HG03280 (cell line): ENCODE measurements around the gene CYYR1.

Experiments
- ATAC-seq: cut with Tn5 transposase; IDR thresholded peaks from one replicate; pipeline ENCODE4 v1.9.1; 2021; ENCODE audit warnings: mild to moderate bottlenecking, moderate library complexity; ENCODE audit not compliant: unreplicated experiment

Gene CYYR1

DNA sequence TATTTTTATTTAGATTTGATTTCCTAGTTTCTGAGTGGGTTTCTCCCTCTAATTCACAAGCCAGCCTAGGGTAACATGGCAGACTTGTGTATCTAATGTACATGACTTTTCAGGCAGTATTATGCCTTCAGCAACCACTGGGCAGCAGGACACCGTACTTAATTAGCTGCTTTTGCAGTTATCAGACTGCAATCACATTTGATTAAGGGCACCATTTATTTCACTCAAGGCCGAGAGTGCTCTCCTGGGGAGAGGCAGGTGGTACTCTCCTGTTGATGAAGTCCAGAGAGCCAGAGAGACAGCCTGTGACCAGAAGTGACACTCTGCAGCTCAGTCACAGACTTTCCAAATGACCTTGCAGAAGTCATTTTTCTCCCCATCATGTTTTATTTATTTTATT lies 18.7 kb downstream of the CYYR1 start:
- no peak for ATAC-seq

DNA sequence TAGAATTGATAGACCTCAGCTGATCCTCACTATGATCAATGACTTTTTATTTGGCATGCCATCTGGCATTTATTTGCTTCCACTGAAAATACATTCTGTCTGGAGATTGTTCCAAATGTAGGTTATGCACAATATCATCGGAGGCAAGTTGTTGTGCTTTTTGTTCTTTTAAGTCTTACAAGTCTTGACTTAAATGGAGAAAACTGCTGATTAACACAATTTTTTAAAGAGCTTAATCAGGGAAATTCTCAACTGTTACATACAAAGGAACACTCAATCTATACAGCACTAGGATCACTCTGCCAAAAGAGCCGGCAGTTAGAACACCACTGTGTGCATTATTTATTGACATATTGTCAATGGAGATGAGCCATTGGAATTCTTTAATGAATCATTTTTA lies 19.2 kb downstream of the CYYR1 start:
- ATAC-seq: no peak

DNA sequence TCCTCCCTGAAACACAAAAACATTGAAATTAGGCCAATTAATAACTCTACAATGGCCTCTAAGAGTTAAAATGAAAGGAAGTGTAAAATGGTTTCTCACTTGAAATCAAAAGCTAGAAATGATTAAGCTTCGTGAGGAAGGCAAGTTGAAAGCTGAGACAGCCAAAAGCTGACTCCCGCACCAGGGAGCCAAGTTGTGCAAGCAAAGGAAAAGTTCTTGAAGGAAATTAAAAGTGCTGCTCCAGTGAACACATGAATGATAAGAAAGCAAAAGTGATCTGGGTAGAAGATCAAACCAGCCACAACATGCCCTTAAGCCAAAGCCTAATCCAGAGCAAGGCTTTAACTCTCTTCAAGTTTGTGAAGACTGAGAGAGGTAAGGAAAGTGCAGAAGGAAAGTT lies 22.8 kb downstream of the CYYR1 start:
- ATAC-seq: no peak

DNA sequence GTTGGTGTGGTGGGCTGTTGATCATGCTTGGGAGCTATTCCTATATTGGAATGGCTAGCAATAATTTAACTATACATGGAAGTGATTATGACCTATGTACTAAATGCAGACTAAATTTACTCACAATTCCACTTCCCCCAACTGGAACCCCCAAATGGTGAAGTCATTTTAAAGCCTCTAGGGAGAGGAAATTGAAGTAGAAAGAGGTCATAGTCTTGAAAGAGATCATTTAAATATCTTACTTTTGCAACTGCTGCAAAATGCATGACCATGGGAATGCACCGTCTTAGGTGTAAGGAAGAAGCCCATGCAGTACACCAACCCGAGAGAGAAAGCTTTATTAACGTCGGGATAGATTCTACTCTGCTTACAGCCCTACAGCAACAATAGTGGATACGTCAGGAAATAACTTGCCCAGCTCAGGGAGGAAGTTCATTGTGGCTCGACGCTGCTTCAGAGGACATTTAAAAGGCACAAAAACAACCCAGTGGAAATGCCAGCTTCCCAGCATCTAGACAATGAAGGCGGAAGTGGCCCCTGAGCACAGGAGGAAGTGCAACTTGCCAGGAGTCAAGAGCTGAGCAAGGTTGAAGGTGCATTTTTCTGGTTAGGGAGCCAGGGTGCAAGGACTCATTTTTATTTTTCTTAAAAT lies 26.5 kb downstream of the CYYR1 start:
- no peak for ATAC-seq

DNA sequence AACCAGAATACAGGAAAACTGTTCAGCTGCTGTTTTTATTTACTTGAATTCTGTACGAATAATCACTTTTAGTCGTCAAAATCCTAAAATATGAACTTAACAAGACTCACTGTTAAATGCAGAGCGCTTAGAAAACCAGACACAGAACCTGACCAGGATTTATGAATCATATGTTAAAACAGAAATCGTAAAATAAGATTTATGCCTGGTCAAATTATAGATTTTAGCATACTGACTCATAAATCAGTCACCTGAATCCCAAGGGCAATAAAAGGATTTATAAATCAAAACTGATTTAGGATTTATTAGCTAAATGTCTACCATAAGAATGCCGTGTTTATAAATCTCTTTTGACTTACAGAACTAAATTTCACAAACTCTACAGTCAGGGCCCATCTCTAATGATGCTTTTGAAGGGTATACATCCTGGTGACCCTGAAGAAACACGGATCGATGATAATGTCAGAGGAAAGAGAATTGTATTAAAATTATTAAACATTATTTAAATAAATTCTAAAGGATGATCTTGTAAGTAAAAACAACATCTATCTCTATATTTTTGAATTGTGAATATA lies 28.8 kb downstream of the CYYR1 start:
- no peak for ATAC-seq

DNA sequence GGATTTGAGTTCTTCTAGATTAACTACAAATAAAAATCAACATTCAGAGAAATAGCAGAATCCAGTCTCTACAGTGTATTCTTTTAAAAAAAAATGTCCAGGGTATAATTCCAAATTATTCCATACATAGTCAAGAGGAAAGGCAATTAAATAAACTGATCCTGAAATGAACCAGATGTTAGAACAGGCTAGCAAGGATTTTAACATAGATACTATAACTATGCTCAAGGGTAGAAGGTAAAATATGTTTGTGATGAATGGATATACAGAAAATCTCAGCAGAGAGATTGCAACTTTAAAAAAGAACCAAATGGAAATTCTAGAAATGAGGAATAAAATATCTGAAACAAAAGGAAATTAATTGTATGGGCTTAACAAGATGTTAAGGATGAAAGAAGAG lies 32.4 kb downstream of the CYYR1 start:
- no peak for ATAC-seq

DNA sequence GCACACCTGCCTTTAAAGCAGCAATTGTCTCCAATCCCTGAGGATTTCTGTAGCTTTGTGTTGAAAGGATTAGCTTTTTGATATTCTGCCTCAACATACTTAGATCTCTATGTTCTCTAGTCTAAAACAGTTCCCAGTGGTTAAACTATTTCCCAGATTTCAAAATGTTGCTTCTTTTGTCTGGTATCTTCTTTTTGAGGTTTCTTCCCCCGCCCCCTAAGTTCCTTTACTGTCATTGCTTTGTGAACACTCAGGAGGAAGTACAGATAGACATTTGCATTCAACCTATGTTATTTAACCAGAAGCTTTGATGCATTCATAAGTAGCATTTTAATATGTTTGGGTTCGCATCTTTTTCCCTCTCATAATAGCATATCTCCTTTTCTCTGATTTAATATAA lies 33.5 kb downstream of the CYYR1 start:
- ATAC-seq: no peak

DNA sequence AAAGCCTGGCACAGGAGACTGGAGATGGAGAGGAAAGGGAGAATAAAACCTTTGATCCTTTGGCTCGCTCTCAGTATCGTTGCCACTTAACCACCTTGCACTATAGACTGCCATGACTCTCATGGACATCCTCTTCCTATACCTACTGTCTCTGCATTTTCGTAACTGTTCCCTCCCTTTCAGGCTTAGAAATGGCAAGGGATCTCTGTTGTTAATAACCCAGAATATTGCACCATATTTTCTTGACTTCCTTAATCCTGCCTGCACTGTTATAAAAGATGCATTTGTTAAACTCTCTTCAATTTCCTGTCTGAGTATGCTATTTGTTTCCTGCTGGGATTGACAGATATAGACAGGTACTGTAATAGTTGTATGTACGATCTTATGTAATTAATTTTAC lies 38.6 kb downstream of the CYYR1 start:
- no peak for ATAC-seq

DNA sequence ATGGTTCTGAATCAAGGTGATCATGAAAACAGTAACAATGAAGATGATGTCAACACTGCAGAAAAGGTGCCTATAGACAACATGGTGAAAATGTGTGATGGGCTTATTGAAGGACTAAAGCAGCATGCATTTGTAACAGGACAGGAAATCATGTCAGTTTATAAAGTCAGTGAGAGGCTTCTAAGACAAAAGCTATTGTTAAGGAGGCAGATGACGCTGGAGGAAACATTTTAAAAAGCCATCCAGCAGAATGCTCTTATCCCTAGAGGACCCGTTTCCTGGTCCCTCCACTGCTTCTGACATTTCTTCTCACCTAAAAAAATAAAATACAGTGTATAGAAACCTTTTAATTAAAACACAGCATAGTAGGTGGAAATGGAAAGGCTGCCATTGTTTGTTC lies 40.9 kb downstream of the CYYR1 start:
- ATAC-seq: no peak

DNA sequence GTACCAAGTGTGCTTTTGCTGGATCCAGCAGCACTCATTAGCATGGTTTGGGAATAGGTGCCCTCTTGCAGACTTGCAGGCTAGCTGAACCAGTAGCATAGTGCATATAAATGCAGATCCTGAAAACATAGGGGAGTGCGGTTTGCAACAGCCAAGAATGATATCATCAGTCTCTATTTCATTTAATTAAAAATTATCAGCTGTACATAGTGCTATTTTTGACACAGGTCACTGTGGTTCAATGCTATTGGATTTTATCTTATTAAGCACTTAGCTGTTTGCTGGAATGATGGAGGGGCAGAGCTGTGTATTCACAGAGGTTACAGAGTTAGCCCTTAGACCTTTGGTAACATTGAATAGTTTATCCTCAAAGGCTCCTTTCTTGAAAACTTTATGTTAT lies 43.6 kb downstream of the CYYR1 start:
- no peak for ATAC-seq

DNA sequence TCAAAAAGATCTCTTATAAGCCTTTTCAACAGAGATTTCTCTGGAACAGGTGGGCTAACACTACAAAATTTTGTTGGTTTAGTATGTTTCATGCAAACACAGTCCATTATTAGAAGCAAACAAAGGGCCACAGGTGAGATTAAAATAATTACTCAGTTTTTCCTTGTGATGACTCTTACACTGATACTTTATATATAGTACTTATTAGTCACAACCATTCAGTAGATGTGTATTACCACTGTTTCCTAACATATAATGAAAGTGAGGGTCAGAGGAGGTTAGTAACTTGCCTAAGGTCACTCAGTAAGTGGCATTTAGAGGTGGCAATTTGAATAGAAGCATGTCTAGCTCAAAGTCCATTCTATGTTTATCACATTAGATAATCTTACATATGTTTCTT lies 44.2 kb downstream of the CYYR1 start:
- no peak for ATAC-seq

DNA sequence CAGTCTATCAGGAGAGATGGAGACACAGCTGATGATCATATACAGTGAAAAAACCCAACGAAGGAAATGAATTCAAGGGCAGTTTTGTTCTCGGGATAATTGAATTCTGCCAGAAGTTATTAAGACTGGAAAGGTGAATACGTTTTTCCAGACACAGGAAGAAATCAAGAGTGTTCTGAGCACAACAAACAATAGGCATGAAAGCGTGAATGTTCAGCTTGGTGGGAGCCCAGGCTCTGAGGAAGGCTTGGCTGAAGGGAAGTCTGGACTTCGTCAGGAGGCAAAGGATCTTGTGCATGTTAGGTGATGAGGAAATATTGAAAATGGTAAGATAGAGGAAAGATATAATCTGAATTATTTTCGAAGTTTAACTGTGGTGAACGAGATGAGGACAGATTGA lies 50.4 kb downstream of the CYYR1 start:
- no peak for ATAC-seq

DNA sequence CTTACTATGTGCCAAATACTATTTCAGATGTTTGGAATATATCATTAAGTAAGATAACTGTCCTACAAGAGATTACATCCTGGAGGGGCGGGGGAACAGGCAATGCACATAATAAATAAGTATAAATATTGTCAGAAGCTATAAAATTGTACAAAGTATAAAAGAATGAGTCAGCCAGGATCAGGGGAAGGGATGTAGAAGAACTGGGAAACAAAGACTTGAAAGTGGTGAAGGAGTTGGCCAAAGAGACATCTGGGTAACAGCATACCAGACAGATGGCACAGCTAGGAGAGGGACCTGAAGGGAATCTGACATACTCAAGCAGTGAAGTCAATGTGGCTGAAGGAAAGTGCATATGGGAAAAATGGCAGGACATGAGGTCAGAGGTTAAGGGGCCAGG lies 53.9 kb downstream of the CYYR1 start:
- no peak for ATAC-seq

DNA sequence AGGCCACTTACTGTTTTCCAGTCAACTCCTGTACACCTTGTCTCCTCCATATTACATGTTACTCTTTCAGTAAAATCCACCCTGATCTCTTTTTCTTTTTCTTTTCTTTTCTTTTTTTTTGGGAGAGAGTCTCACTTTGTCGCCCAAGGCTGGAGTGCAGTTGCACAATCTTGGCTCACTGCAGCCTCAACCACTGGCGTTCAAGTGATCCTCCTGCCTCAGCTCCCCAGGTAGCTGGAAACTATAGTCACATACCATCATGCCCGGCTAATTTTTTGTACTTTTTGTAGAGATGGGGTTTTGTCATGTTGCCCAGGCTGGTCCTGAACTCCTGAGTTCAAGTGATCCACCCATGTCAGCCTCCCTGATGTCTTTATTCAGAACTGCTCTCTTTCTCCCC lies 57.8 kb downstream of the CYYR1 start:
- no peak for ATAC-seq

DNA sequence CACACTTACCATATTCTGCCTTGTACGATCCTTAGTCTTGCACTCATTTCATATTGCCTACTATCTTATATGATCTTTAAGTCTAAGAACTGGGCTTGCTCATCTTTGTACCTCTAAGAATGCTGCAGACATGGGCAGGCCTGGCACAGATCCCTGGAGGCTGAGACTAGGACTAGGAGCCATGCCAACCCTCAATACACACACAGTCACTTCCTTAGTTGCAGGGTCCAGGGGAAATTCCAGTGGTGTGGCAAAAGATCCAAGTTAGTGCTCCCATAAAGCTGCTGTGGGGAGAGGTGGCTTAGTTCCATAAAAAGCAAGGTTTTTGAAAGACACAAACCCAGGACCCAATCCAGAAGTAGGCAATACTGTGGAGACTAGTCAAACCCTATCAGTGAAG lies 59.9 kb downstream of the CYYR1 start:
- ATAC-seq: no peak

DNA sequence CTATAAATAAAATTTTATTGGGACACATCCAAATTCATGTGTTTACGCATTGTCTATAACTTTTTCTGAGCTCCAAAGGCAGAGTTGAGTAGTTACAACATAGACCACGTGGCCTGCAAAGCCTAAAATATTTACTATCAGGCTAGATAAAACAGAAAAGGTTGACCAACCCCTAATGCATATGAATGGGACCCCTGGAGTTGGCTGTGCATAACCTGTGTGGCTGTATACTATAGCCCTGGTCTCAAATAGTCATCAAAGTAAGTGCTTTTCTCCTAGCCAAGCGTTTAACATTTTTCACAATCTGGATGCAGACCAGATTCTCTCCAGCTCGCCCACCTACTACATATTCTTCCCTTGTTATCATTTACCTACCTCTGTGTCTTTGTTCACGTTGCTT lies 60.4 kb downstream of the CYYR1 start:
- no peak for ATAC-seq

DNA sequence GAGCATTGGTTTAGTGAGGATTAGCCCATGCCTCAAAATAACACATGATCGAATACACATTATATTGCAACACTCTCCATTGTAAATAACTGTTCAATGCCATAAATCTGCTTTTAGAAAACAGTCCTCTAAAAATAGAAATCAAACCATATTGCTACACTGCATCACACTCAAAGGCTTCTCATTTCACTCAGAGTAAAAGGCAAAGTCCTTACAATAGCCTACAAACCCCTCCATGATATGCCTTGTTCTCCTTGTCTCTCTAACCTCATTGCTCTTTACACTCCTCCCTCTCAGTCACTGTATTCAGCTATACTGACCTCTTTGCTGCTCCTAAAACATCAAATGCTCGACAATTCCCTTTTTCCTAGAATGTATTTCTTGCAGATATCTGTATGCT lies 64.2 kb downstream of the CYYR1 start:
- ATAC-seq: no peak

DNA sequence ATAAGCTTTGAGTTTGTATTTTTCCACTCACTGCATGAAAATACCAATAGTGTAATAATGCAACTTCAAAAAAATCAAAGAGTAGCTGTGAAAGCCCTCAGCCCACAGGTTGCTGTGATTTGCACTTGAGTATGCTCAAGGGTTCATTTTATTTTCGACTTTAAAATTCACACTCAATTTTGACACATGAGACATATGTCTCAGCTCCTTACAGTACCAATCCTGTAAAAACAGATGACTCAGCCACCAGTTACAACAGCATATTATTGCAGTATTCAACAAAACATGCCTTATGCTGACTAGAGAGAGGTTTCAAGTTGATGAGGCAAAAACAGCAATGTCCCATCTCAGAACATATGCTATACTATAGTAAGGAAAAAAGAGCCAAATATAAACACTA lies 66.1 kb downstream of the CYYR1 start:
- ATAC-seq: no peak

DNA sequence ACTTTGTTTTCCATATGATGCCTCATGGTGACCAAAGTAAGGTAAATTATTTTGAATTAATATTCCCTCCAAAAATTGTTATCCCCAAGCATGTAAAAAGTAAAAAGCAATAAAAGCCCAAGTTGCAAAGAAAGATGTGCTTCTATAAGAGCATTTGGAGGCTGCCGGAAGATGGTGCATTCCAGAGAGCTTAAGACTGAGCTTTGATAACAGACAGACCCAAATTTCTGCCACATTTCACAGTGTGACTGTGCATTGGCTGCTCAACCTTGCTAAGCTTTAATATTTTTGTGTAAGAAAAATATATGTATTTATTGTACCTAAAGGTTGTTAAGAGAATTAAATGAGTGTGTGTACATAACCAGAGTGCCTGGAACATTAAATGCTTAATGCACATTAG lies 67.9 kb downstream of the CYYR1 start:
- ATAC-seq: no peak

DNA sequence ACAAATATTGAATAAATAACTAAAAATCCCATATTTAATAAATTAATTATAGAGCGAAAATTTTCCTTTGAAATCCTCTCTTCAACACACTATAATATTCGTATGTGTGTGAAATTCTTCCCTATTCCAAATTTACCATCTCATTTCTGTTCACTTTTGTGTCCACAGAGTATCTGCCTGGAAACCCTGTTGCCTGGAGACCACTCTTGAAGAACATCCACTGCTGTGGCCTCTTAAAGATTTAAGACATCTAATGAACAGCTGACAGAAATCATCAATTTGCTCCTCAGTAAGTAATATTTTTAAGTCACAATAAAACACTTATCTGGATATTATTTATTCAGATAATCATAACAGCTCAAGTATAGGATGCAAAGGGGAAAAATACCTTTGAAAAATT lies 69.7 kb downstream of the CYYR1 start:
- ATAC-seq: no peak

DNA sequence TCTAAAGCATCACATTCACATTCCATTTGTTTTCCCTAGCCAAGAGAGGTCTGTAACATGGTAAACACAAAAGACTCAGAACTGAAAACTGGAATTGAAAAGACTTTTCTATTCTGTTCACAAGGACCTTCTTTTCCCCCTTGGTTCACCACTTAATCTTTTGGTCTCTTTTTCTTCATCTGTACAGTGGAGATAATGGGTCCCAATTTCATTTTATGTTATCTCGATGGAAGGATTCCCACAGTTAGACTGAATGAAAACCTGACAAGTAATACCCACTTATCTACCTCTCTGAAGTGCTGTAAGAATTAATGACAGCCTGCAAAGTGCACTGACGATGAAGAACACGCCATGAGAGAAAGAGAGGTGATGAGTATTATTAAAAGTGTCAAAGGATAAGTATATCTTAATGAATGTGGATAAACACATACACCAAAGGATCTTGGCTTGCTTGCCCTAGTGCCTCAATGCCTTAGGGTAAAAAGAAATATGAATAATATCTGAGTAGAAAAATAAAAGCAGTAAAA lies 71.5 kb downstream of the CYYR1 start:
- no peak for ATAC-seq

DNA sequence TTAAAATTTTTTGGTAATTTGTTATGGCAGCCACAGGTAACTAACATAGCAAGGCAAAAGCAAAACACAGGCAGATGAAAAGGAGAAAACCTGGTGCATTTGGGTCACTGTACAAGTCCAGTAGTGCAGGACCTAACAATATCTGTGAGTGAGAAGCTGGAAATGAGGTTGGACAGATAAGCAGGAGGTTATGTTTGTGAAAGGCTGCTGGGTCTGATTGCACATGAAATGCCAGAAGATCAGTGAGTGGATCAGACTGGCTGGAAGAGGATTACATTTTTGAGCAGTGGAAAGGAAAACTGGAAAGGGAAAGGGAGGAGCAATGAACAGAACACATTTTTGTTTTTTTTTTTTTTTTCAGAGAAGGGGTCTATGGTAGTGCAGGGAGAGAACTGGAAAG lies 73.6 kb downstream of the CYYR1 start:
- no peak for ATAC-seq

DNA sequence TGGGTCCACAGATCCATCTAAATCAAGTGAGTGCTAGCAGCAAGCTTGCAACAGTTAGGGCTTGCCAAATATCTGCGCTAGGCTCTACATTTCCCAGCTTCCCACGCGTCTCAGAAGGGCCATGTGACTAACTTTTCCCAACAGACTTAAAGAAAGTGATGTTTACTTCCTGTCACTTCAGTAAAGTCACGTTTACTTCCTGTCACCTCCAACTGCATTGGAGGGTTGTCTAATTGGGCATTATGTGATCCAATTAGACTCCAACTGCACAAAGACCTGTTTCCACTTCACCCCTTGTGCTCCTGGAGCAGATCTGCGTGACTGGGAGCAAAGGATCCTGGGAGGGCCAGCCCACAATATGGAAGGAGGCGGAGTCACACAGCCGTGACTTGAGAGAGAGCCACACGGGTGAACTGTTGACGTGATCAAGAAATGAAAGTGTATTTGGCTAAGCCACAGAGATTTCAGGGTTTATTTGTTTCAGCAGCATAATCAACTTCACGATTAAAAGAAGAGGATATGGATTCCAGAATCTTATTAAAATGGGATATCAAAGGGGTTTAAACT lies 77.7 kb downstream of the CYYR1 start:
- ATAC-seq: no peak
